Measurements from ENCODE around the gene NXPH2. TPM values are rescaled to one million over a fixed set of nuclear protein-coding genes. Genes with fewer than 3 reads are reported as not detected.

NXPH2 gene
- not detected for total RNA-seq
- polyA plus RNA-seq (2013, experiment 1 of 2): not detected
- 0.33 TPM for polyA plus RNA-seq (2013, experiment 2 of 2)
- total RNA-seq: 0 to 0.06 (median 0) reads per million in 172 experiments

GRCh38 chr2:138779781-138780445 lies at the start of gene NXPH2:
TSS of gene NXPH2 (minus strand) at chr2:138780390. CDS start at chr2:138780241, 149 bp downstream.
- POLR2A ChIA-PET: no interaction called here
- Histone ChIP-seq H3K36me3 (ENCODE audit: insufficient read depth, low read length) (no peaks in the 10 kb centered on the region), H3K27me3 (ENCODE audit: control insufficient read depth in 1 of 2, insufficient read depth in 2 of 2, low read length in 2 of 2) (peaks cover 22 to 36% of the 10 kb centered on the region in 2 experiments), H3K9me3 (ENCODE audit: control insufficient read depth in 1 of 2, insufficient read depth in 1 of 2, low read length in 2 of 2) (no peaks in the 10 kb centered on the region), H3K4me1 (ENCODE audit: insufficient read depth, low read length) (no peaks in the 10 kb centered on the region), H3K27ac (ENCODE audit: low read depth in 1 of 2, low read length in 2 of 2) (no peak within 1 kb of the TSS), H3K4me3 (ENCODE audit: low read length) (no peak within 1 kb of the TSS)
- Mint-ChIP-seq H3K4me3 (no peak within 1 kb of the TSS), H3K27ac (no peak within 1 kb of the TSS), H3K4me1 (ENCODE audit: low read depth) (peaks cover 4% of the 10 kb centered on the region), H3K36me3 (ENCODE audit: low read depth) (no peaks in the 10 kb centered on the region), H3K27me3 (peaks cover 44% of the 10 kb centered on the region), H3K9me3 (no peaks in the 10 kb centered on the region)
- TF ChIP-seq, protein P1, sequence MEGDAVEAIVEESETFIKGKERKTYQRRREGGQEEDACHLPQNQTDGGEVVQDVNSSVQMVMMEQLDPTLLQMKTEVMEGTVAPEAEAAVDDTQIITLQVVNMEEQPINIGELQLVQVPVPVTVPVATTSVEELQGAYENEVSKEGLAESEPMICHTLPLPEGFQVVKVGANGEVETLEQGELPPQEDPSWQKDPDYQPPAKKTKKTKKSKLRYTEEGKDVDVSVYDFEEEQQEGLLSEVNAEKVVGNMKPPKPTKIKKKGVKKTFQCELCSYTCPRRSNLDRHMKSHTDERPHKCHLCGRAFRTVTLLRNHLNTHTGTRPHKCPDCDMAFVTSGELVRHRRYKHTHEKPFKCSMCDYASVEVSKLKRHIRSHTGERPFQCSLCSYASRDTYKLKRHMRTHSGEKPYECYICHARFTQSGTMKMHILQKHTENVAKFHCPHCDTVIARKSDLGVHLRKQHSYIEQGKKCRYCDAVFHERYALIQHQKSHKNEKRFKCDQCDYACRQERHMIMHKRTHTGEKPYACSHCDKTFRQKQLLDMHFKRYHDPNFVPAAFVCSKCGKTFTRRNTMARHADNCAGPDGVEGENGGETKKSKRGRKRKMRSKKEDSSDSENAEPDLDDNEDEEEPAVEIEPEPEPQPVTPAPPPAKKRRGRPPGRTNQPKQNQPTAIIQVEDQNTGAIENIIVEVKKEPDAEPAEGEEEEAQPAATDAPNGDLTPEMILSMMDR (IDR thresholded peaks at IDR 0.05): no peak
- DNase-seq (no peak), ATAC-seq (ENCODE audit: poor library complexity) (no peak)
- intact Hi-C loops (cut with DNase I, micrococcal nuclease): no loop called here
- CTCF ChIA-PET: no interaction called here

- ChIA-PET POLR2A (no interaction called here), CTCF (no interaction called here)
- no peaks in the 10 kb centered on the region for H3K4me1 Mint-ChIP-seq (ENCODE audit: low read depth)
- no peak overlapping the region for H3K4me3 Mint-ChIP-seq
- TF ChIP-seq, protein P1 (IDR thresholded peaks at IDR 0.05): peak; percentile 20
- no peaks in the 10 kb centered on the region for H3K4me1 ChIP-seq (ENCODE audit: insufficient read depth, low read length)
- intact Hi-C loops (cut with DNase I, micrococcal nuclease): loop anchor here in 1 of 2 experiments (5.0 kb wide), 2 partner anchors 562 to 882 kb away; no protein-coding TSS in a partner anchor
- no peaks in the 10 kb centered on the region for H3K9me3 Mint-ChIP-seq
- H3K27me3 Mint-ChIP-seq: peaks cover 4% of the 10 kb centered on the region
- ATAC-seq (ENCODE audit: poor library complexity) (no peak), DNase-seq (peak in 9 of 14 experiments; percentile 5 to 37 (median 16))
- H3K27ac Mint-ChIP-seq: no peak overlapping the region
- H3K27ac ChIP-seq (ENCODE audit: low read depth in 1 of 2, low read length in 2 of 2): no peak overlapping the region
- H3K36me3 ChIP-seq (ENCODE audit: insufficient read depth, low read length): no peaks in the 10 kb centered on the region
- H3K9me3 ChIP-seq (ENCODE audit: control insufficient read depth in 1 of 2, insufficient read depth in 1 of 2, low read length in 2 of 2): no peaks in the 10 kb centered on the region
- H3K36me3 Mint-ChIP-seq (ENCODE audit: low read depth): no peaks in the 10 kb centered on the region
- no peaks in the 10 kb centered on the region for H3K27me3 ChIP-seq (ENCODE audit: control insufficient read depth in 1 of 2, insufficient read depth in 2 of 2, low read length in 2 of 2)
- H3K4me3 ChIP-seq (ENCODE audit: low read length): no peak overlapping the region
Measured at GRCh38 chr2:138829326-138829919, 49.2 kb upstream of the NXPH2 start.

GRCh38 chr2:138827426-138828054 lies 47.4 kb upstream of the NXPH2 start:
- DNase-seq (peak in 4 of 14 experiments; percentile 12 to 69 (median 62)), ATAC-seq (ENCODE audit: poor library complexity) (no peak)
- no peaks in the 10 kb centered on the region for H3K36me3 ChIP-seq (ENCODE audit: insufficient read depth, low read length)
- no peaks in the 10 kb centered on the region for H3K9me3 ChIP-seq (ENCODE audit: control insufficient read depth in 1 of 2, insufficient read depth in 1 of 2, low read length in 2 of 2)
- Mint-ChIP-seq H3K4me1 (ENCODE audit: low read depth) (no peaks in the 10 kb centered on the region), H3K27me3 (peaks cover 4% of the 10 kb centered on the region), H3K9me3 (no peaks in the 10 kb centered on the region), H3K36me3 (ENCODE audit: low read depth) (no peaks in the 10 kb centered on the region), H3K4me3 (no peak overlapping the region), H3K27ac (no peak overlapping the region)
- TF ChIP-seq, protein P1 (IDR thresholded peaks at IDR 0.05): peak; percentile 76
- intact Hi-C loops (cut with DNase I, micrococcal nuclease): loop anchor here (1.0 to 5.0 kb wide), 5 partner anchors 560 to 961 kb away; no protein-coding TSS in a partner anchor
- no peak overlapping the region for H3K27ac ChIP-seq (ENCODE audit: low read depth in 1 of 2, low read length in 2 of 2)
- H3K4me3 ChIP-seq (ENCODE audit: low read length): no peak overlapping the region
- POLR2A ChIA-PET: no interaction called here
- H3K27me3 ChIP-seq (ENCODE audit: control insufficient read depth in 1 of 2, insufficient read depth in 2 of 2, low read length in 2 of 2): no peaks in the 10 kb centered on the region
- no peaks in the 10 kb centered on the region for H3K4me1 ChIP-seq (ENCODE audit: insufficient read depth, low read length)
- CTCF ChIA-PET: interaction anchor here (1.1 to 2.2 kb wide), 3 partner anchors 12 to 962 kb away, joined by 3 to 11 read pairs (median 5); no protein-coding TSS in a partner anchor
